ENCODE measurements around the gene HCN2. TPM values are rescaled to one million over a fixed set of nuclear protein-coding genes. Genes with fewer than 3 reads are reported as not detected.

The HCN2 gene
- total RNA-seq, 2 experiments from 2014 or later, result 0.18 TPM

GRCh38 chr19:596263-596655, 6.6 kb downstream of the HCN2 start:
- no peak for TF ChIP-seq CTCF (IDR thresholded peaks at IDR 0.05)
- Mint-ChIP-seq H3K9me3 (no peaks in the 10 kb centered on the region), H3K4me3 (no peak overlapping the region), H3K4me1 (ENCODE audit: low read depth) (no peaks in the 10 kb centered on the region), H3K27me3 (peaks cover 7% of the 10 kb centered on the region), H3K27ac (no peak overlapping the region), H3K36me3 (ENCODE audit: low read depth) (no peaks in the 10 kb centered on the region)
- ChIA-PET CTCF (no interaction called here), POLR2A (interaction anchor here (0.5 kb wide), 1 partner anchor 36 kb away, joined by 3 read pairs; no protein-coding TSS in a partner anchor)
- DNase-seq, result no peak
- intact Hi-C loops (cut with micrococcal nuclease), result no loop called here
- ATAC-seq, result no peak

- DNase-seq (peak; percentile 40), ATAC-seq (no peak)
- H3K4me3 Mint-ChIP-seq, result no peak overlapping the region
- peaks cover 2% of the 10 kb centered on the region for H3K9me3 Mint-ChIP-seq
- no peak overlapping the region for H3K27ac Mint-ChIP-seq
- intact Hi-C loops (cut with micrococcal nuclease), result no loop called here
- H3K36me3 Mint-ChIP-seq (ENCODE audit: low read depth), result no peaks in the 10 kb centered on the region
- POLR2A ChIA-PET, result interaction anchor here (0.7 kb wide), 2 partner anchors 16 to 97 kb away, joined by 3 read pairs; no protein-coding TSS in a partner anchor
- no peak for TF ChIP-seq CTCF (IDR thresholded peaks at IDR 0.05)
- CTCF ChIA-PET, result interaction anchor here (0.9 to 1.3 kb wide), 2 partner anchors 9 to 13 kb away, joined by 3 read pairs; no protein-coding TSS in a partner anchor
- H3K4me1 Mint-ChIP-seq (ENCODE audit: low read depth), result no peaks in the 10 kb centered on the region
- H3K27me3 Mint-ChIP-seq, result peaks cover 2% of the 10 kb centered on the region
Observed at GRCh38 chr19:597406-598315, 8.0 kb downstream of the HCN2 start.

- Mint-ChIP-seq H3K27ac (no peak overlapping the region), H3K4me3 (no peak overlapping the region), H3K9me3 (peaks cover 2% of the 10 kb centered on the region), H3K36me3 (ENCODE audit: low read depth) (no peaks in the 10 kb centered on the region), H3K27me3 (no peaks in the 10 kb centered on the region), H3K4me1 (ENCODE audit: low read depth) (no peaks in the 10 kb centered on the region)
- ChIA-PET POLR2A (no interaction called here), CTCF (no interaction called here)
- DNase-seq (no peak), ATAC-seq (no peak)
- TF ChIP-seq CTCF (IDR thresholded peaks at IDR 0.05), result no peak
- intact Hi-C loops (cut with micrococcal nuclease), result no loop called here
Observed at GRCh38 chr19:601310-601709, 11.6 kb downstream of the HCN2 start.

- Mint-ChIP-seq H3K4me1 (ENCODE audit: low read depth) (no peaks in the 10 kb centered on the region), H3K27me3 (no peaks in the 10 kb centered on the region), H3K4me3 (no peak overlapping the region), H3K36me3 (ENCODE audit: low read depth) (no peaks in the 10 kb centered on the region), H3K27ac (no peak overlapping the region), H3K9me3 (peaks cover 2% of the 10 kb centered on the region)
- ChIA-PET POLR2A (no interaction called here), CTCF (no interaction called here)
- intact Hi-C loops (cut with micrococcal nuclease), result no loop called here
- no peak for ATAC-seq
- no peak for TF ChIP-seq CTCF (IDR thresholded peaks at IDR 0.05)
- DNase-seq, result no peak
Observed at GRCh38 chr19:601790-602189, 12.1 kb downstream of the HCN2 start.
